Skin epidermis (tissue), 12 donors: ENCODE data around the gene DNAJC18.
A peak's percentile ranks its signal among the peaks of the same experiment; 100 is the strongest.
"Not testable (repeated sequence)": the region's sequence is repeated elsewhere in the genome, so short reads cannot be mapped to it uniquely, and the experiment has no call there.

Experiments used
- H3K27ac ChIP-seq, 21 experiments: fragments of 200-600 bp; sonication (generic) in 11 of 21; one replicate each; pipeline ENCODE4 v1.5.0; 2020; ENCODE audit warnings: mild to moderate bottlenecking in 3 of 21, inconsistent platforms in 2 of 21, moderate library complexity in 2 of 21
- H3K4me3 ChIP-seq, 7 experiments: fragments of 200-600 bp; sonication (generic) in 2 of 7; one replicate each; pipeline ENCODE4 v1.5.0; 2020; ENCODE audit warnings: inconsistent platforms in 2 of 7, mild to moderate bottlenecking in 2 of 7, moderate library complexity in 1 of 7

The DNAJC18 gene

DNA sequence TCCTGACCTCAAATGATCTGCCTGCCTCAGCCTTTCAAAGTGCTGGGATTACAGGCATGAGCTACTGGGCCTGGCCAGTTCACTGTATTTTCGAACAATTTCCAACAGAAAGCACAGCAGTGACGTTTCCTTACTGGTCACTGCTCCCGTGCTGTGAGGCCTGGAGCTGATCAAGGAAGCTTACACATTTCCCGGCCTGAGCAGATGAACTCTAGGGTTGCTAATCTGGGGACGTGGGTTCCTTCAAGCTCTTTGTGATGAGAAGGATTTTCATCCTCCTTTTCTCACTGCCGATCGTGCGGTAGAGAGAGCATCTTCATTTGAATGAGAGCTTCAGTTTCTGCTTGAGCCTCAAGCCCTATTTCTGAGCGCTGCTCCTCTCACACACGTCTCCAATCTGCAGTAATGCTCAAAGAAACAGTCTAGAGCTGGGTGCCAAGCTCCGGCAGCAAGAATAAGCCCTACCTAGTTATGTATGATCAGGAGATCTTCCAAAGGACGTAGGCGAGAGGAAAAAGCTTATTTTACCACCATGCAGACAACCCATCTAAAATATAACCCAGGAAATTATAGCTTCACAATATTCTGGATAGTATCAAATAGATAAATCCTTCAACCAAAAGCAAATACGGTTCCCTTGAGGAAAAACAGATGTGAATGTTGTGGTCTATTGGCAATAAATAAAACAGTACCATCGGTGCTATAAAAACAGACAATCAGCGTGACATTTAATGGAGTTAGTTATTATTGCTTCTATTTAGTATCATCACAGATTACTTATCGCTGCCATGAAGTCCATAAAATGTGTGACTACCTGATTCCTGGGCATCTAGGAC, 28.1 kb downstream of the DNAJC18 start:
- peak overlapping the region in 10 of 21 experiments; percentile 3 to 74 (median 44) for H3K27ac ChIP-seq

GRCh38 chr5:139410121-139410992, 29.0 kb downstream of the DNAJC18 start:
- no peak overlapping the region for H3K4me3 ChIP-seq
- H3K27ac ChIP-seq, result peak overlapping the region in 8 of 21 experiments; percentile 3 to 74 (median 44)

More for the DNA sequence above, 28.1 kb downstream of the DNAJC18 start:
- no peak overlapping the region for H3K4me3 ChIP-seq

DNA sequence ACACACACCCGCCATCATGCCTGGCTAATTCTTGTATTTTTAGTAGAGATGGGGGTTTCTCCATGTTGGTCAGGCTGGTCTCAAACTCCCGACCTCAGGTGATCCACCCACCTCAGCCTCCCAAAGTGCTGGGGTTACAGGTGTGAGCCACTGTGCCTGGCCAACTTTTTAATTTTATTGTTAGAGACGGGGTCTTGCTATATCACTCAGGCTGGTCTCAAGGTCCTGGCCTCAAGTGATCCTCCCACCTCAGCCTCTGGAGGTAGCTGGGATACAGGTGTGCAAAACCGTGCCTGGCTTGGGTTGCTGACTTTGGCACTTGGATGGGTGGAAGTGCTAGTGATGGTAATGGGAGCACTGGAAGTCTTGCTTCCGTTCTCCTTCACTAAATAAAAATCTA, 30.2 kb downstream of the DNAJC18 start:
- not testable (repeated sequence) for H3K27ac ChIP-seq, H3K4me3 ChIP-seq

- H3K4me3 ChIP-seq, result no peak overlapping the region
- H3K27ac ChIP-seq, result peak overlapping the region in 1 of 21 experiments; percentile 26
These were observed 31.1 kb downstream of the DNAJC18 start for GRCh38 chr5:139408191-139408590.

GRCh38 chr5:139407517-139407916, 31.8 kb downstream of the DNAJC18 start:
- H3K27ac ChIP-seq, result peak overlapping the region in 2 of 21 experiments; percentile 26 to 50
- H3K4me3 ChIP-seq, result no peak overlapping the region

- H3K27ac ChIP-seq, result peak overlapping the region in 1 of 21 experiments; percentile 26
- no peak overlapping the region for H3K4me3 ChIP-seq
These were observed 32.4 kb downstream of the DNAJC18 start for GRCh38 chr5:139406963-139407362.

GRCh38 chr5:139404484-139404840, 34.9 kb downstream of the DNAJC18 start:
- Histone ChIP-seq H3K27ac (peak overlapping the region in 20 of 21 experiments; percentile 64 to 96 (median 87)), H3K4me3 (peak overlapping the region in 6 of 7 experiments; percentile 29 to 43 (median 36))

- peak within 1 kb of the TSS; percentile 41 to 96 (median 87) for H3K27ac ChIP-seq
- peak within 1 kb of the TSS; percentile 29 to 43 (median 36) for H3K4me3 ChIP-seq
These were observed 35.4 kb downstream of the DNAJC18 start, which contains the start of gene SPATA24 for GRCh38 chr5:139403787-139404483. Gene SPATA24, minus strand, starts transcription at chr5:139404089. Its CDS starts 29 bp downstream, at chr5:139404060.

DNA sequence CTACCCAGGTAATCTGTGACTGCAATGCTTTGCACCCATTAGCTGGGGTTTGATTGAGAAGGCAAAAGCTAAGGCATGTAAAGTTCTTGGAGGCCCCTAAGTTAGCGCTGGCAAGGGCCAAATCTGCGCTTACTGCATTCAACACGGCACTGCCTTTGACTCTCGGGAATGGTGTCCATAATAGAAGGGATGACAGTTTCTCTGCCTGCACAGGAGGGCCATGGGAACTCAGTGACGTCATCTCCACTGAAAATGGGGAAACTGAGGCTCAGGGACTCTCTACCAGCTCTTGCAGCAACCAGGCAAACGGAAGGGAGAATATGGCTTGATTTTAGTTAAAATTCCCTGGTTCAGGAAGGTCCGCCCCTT, 35.9 kb downstream of the DNAJC18 start:
- Histone ChIP-seq H3K27ac (peak overlapping the region; percentile 41 to 96 (median 87)), H3K4me3 (peak overlapping the region; percentile 29 to 43 (median 36))

GRCh38 chr5:139402561-139403158, 36.7 kb downstream of the DNAJC18 start:
- Histone ChIP-seq H3K4me3 (no peak overlapping the region), H3K27ac (peak overlapping the region in 10 of 21 experiments; percentile 67 to 96 (median 88))

DNA sequence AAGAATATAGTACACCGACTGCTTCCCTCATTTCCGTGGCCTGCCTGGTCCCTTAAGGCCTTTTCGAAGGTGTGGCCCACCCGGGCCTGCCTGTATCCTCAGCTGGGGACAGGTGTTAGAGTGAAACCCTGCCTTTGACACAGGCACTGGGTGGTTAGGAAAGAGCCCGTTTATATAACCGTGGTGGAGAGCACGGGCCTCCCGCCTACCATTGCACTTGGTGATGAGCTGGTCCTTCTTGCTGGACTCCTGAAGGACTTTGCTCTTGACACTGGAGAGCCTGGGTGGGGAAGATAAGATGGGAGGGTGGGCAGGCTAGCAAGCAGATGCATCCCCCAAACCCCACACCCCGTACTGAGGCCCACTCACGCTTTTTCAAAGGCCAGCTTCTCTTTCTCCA, 37.8 kb downstream of the DNAJC18 start:
- no peak overlapping the region for H3K27ac ChIP-seq
- no peak overlapping the region for H3K4me3 ChIP-seq

DNA sequence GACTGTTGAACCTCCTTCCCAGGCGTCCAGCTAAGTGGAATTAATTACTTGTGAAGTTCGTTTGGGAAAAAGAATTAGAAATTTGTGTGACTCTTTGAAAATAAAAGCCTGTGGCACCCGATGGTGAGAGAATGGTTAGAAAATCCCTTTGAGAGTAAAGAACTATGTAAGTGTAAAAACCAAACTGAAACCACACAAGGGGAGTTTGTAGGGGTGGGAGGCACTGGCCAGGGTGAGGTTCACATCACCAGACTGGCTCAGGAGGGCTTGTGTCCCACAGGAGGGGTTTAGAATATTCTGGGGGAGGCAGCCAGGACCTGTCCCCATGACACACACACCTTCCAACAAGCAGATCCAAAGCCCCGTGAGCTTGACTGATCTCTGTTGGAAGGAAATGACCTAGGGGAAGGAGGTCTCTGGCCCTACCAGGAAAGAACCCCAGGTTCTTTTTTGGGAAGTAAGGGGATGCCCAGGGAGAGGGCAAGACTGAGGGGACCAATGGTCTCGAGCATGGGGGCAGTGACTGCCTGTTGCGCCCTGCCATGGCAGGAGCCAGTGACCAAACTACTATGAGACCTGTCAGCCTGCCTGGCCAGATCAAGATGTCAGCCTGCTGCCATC, 39.7 kb downstream of the DNAJC18 start:
- Histone ChIP-seq H3K27ac (no peak overlapping the region), H3K4me3 (no peak overlapping the region)

DNA sequence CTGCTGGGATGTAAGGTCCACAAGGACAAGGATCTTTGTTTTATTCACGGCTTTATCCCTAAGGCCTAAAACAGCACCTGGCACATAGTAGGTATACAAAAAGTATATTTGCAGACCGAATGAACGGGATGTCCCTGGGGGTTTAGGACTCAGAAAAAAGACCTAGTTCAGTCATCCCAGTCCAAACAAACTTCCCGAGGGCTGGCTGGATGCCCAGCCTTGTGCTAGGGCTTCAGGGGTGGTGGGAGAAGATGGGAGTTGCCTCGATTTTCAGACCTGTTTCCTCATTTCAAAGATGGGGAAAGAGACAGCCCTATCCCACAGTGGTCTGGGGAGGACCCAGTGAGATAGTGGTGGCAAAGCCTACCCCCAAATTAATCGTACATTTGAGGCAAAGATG, 41.4 kb downstream of the DNAJC18 start:
- Histone ChIP-seq H3K27ac (no peak overlapping the region), H3K4me3 (no peak overlapping the region)

- Histone ChIP-seq H3K4me3 (no peak overlapping the region), H3K27ac (no peak overlapping the region)
These were observed 42.6 kb downstream of the DNAJC18 start for GRCh38 chr5:139396691-139397090.

DNA sequence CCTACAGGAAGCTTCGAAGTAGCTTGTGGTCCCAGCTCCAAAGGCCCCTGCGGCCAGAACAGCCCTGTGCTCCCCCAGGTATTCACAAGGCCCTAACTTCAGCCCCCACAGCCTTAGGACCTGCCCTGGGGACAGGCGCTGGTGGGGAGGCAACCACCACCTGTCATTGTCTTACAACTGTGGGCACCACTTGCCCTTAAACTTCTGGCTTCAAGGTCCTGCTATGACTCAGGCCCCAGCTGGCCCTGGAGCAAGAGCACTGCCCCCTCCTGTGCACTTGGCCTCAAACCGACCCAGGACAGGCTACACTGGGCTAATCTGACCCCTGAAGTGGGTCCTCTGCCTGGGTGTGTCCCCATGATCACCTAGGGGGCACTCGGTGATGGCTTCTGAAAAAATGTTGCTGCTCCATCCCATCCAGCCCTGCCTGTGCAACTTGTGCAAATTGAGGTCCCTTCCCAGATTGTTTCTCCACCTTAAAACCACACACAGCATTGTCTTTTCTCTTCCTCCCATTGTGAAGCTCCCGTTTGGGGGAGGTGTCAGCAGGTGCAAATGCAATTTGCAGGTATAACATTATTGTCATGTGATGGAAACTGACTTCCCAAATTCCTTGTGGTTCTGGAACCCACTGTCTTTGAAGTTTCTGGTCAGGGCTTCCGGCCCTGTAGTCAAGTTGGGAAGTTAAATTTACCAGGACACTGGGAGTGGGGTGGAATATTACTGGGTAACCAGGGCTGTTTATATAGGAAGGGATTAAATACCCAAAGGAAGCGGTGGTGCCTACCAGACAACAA, 43.3 kb downstream of the DNAJC18 start:
- H3K4me3 ChIP-seq, result no peak overlapping the region
- no peak overlapping the region for H3K27ac ChIP-seq

- H3K27ac ChIP-seq, result peak within 1 kb of the TSS in 17 of 21 experiments; percentile 1 to 86 (median 63)
- H3K4me3 ChIP-seq, result peak within 1 kb of the TSS; percentile 36 to 67 (median 51)
These were observed 44.4 kb downstream of the DNAJC18 start, which contains the start of gene PROB1 for GRCh38 chr5:139394654-139395566. Gene PROB1, minus strand, starts transcription at chr5:139395104. Its CDS starts 23 bp downstream, at chr5:139395081.

GRCh38 chr5:139394123-139394653, 45.1 kb downstream of the DNAJC18 start:
- Histone ChIP-seq H3K27ac (peak overlapping the region in 17 of 21 experiments; percentile 1 to 86 (median 63)), H3K4me3 (peak overlapping the region; percentile 36 to 67 (median 51))
